ENCODE measurements around the gene NDST1. TPM values are rescaled to one million over a fixed set of nuclear protein-coding genes. Genes with fewer than 3 reads are reported as not detected.

Gene NDST1
- 10 to 100 TPM; 38.1 to 97.5 (median 76.0) TPM for total RNA-seq
- long read RNA-seq: 0 reads

DNA sequence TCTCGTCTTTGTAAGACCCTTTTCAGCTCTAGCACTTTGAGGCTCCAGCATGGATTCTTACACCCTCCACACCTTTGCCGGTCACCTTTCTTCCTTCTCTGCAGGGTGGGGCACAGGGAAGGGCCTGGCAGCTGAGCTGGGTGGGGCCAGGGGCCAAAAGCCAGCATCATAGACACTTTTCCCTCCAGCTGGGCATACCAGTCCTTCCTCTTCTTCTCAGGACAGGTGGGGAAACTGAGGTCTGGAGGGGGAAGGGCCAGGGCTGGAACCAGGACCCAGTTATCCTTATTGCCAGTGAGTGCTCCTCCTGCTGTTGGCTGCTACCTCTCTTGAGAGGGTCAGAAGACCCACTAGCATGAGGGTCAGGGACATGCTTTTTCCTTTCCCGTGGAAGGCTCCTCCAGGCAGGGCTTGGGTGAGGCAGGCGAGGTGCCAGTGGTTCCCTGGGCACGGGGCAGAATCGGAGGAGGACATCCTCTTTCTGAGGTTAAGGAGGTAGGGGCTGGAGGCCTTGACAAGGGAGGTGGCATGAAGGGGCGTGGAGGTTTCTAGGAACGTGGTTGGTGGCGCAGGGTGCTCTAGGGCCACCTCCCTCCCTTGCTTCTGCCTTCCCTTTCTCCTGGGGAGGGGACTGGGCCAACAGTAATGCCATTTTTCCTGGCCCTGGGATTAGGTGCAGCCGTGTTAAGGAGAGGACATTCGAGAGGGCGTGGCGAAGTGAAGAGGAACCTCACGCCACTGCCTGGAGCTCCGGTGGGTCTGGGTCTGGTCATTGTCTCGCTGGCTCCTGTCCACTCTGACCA is at the start of gene NDST1:
TSS of gene NDST1 (plus strand) at position 658 of the 803 bp plus-strand sequence. CDS start 13,124 bp downstream, outside the sequence.
- H3K4me3 ChIP-seq: peak within 1 kb of the TSS in 1 of 3 donors; percentile 13
- TF ChIP-seq, protein P1, sequence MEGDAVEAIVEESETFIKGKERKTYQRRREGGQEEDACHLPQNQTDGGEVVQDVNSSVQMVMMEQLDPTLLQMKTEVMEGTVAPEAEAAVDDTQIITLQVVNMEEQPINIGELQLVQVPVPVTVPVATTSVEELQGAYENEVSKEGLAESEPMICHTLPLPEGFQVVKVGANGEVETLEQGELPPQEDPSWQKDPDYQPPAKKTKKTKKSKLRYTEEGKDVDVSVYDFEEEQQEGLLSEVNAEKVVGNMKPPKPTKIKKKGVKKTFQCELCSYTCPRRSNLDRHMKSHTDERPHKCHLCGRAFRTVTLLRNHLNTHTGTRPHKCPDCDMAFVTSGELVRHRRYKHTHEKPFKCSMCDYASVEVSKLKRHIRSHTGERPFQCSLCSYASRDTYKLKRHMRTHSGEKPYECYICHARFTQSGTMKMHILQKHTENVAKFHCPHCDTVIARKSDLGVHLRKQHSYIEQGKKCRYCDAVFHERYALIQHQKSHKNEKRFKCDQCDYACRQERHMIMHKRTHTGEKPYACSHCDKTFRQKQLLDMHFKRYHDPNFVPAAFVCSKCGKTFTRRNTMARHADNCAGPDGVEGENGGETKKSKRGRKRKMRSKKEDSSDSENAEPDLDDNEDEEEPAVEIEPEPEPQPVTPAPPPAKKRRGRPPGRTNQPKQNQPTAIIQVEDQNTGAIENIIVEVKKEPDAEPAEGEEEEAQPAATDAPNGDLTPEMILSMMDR (IDR thresholded peaks at IDR 0.05): no peak
- no peak for TF ChIP-seq POLR2A (IDR thresholded peaks at IDR 0.05)
- H3K4me1 ChIP-seq: peaks cover 0 to 100% (median 54%) of the 10 kb centered on the region in 4 donors
- H3K27ac ChIP-seq: peak within 1 kb of the TSS; percentile 87 to 93 (median 90)
- no peaks in the 10 kb centered on the region for H3K27me3 ChIP-seq
- no peaks in the 10 kb centered on the region for H3K9me3 ChIP-seq
- WGBS (ENCODE audit: insufficient coverage, low coverage, low lambda C conversion rate, missing lambda C conversion rate): 29% methylated on average over 9 of the region's 16 CpGs
- DNase-seq (peak in 1 of 3 donors; percentile 50), ATAC-seq (no peak)
- intact Hi-C loops (cut with DNase I): no loop called here
- H3K36me3 ChIP-seq: no peaks in the 10 kb centered on the region

DNA sequence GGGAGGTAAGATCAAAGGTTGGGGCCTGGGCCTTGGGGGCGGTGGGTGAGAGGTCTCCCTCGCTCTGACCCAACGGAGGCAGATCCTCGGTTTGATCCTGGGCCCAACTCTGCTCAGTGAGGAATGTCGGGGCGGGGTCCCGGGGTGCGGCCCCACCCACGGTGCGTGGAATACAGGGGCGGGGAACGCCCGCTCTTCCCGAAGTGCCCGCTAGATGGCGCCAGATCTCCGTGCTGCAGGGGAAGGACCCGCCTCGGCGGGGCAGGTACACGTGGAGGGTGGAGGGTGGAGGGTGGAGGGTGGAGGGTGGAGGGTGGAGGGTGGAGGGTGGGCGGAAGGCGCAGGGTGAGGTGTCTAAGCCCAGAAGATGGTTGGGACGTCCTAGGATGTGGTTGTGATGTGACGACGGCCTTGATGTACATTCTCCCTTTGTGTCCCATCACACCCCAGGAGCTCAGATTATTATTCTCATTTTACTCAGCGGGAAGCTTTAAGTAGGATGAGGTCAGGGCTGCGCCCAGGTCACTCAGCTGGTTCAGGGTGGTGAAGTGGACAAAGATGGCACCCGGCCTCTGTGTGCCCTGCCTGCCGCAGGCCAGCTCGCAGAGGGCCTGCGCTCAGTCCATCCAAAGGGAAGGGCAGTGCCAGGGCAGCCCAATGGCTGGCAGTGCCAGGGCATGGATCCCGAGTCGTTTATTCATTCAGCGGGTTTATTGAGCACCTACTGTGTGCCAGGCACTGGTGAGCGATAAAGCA is 49.0 kb upstream of the NDST1 start:
- WGBS (ENCODE audit: insufficient coverage, low coverage, low lambda C conversion rate, missing lambda C conversion rate): 11% methylated on average over 13 of the region's 36 CpGs
- peak; percentile 92 to 95 (median 94) for ATAC-seq
- no peaks in the 10 kb centered on the region for H3K9me3 ChIP-seq
- TF ChIP-seq, protein P1 (IDR thresholded peaks at IDR 0.05): peak; percentile 74 to 81 (median 78)
- TF ChIP-seq POLR2A (IDR thresholded peaks at IDR 0.05): no peak
- intact Hi-C loops (cut with DNase I): loop anchor here in 1 of 2 donors (5.0 kb wide), 1 partner anchor 78 kb away; no protein-coding TSS in a partner anchor
- DNase-seq: peak; percentile 81 to 85 (median 83)
- no peak overlapping the region for H3K4me3 ChIP-seq
- H3K27ac ChIP-seq: peak overlapping the region in 2 of 3 donors; percentile 22 to 24
- H3K27me3 ChIP-seq: no peaks in the 10 kb centered on the region
- H3K36me3 ChIP-seq: no peaks in the 10 kb centered on the region
- peaks cover 0 to 14% (median 2%) of the 10 kb centered on the region in 4 donors for H3K4me1 ChIP-seq

DNA sequence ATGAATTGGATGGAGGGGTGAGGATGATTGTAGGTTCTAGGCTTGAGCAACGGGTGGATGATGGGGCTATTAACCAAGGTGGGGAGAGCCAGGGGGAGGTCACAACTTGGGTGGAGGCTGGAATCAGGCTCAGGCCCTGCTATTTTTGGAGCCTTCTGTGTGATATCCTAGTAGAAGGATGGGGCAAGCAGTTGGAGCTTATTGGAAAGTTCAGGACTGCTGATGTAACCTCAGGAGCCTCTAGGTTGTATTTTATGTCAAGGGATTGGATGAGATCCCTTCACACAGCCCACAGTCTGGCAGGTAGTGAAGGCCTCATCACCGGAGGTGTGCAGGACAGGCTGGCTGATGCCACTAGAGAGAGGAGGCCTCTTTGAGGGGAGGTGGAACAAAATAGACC is 47.1 kb upstream of the NDST1 start:
- Histone ChIP-seq H3K27me3 (no peaks in the 10 kb centered on the region), H3K27ac (no peak overlapping the region), H3K36me3 (no peaks in the 10 kb centered on the region), H3K4me3 (no peak overlapping the region), H3K9me3 (no peaks in the 10 kb centered on the region), H3K4me1 (peaks cover 0 to 32% (median 13%) of the 10 kb centered on the region in 4 donors)
- no peak for TF ChIP-seq POLR2A (IDR thresholded peaks at IDR 0.05)
- TF ChIP-seq, protein P1 (IDR thresholded peaks at IDR 0.05): no peak
- intact Hi-C loops (cut with DNase I): no loop called here
- DNase-seq: no peak
- WGBS (ENCODE audit: insufficient coverage, low coverage, low lambda C conversion rate, missing lambda C conversion rate): 60% methylated on average over 2 of the region's 2 CpGs
- ATAC-seq: no peak

DNA sequence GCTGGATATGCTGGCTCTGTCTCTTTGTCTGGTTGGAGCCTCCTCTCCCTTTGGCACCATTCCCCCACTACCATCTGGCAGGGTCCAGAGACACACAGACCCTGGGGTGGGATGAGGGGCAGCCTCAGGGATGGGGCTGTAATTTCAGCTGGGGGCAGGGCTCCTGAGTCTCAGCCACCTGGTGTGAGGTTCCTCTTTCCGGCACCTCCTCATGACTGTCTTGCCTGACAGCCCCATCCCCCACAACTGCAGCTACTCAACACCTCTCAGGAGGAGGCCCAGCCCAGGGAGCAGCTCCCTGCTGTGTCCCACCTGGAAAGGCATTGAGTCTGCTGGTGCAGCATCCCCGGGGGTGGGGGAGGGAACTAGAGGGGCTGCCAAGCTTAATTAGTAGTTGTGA is 46.7 kb upstream of the NDST1 start:
- intact Hi-C loops (cut with DNase I): no loop called here
- Histone ChIP-seq H3K27me3 (no peaks in the 10 kb centered on the region), H3K4me1 (peaks cover 0 to 37% (median 13%) of the 10 kb centered on the region in 4 donors), H3K4me3 (no peak overlapping the region), H3K9me3 (no peaks in the 10 kb centered on the region), H3K27ac (no peak overlapping the region), H3K36me3 (no peaks in the 10 kb centered on the region)
- 29% methylated on average over 1 of the region's 2 CpGs for WGBS (ENCODE audit: insufficient coverage, low coverage, low lambda C conversion rate, missing lambda C conversion rate)
- ATAC-seq (no peak), DNase-seq (no peak)
- TF ChIP-seq, protein P1 (IDR thresholded peaks at IDR 0.05): no peak
- no peak for TF ChIP-seq POLR2A (IDR thresholded peaks at IDR 0.05)
